Measurements from ENCODE around the gene CARD10. TPM values are rescaled to one million over a fixed set of nuclear protein-coding genes. Genes with fewer than 3 reads are reported as not detected.
A peak's percentile ranks its signal among the peaks of the same experiment; 100 is the strongest.

Gene CARD10
- total RNA-seq, 4 donors from 2014 or later: 6.0 to 15.3 (median 8.8) TPM

DNA sequence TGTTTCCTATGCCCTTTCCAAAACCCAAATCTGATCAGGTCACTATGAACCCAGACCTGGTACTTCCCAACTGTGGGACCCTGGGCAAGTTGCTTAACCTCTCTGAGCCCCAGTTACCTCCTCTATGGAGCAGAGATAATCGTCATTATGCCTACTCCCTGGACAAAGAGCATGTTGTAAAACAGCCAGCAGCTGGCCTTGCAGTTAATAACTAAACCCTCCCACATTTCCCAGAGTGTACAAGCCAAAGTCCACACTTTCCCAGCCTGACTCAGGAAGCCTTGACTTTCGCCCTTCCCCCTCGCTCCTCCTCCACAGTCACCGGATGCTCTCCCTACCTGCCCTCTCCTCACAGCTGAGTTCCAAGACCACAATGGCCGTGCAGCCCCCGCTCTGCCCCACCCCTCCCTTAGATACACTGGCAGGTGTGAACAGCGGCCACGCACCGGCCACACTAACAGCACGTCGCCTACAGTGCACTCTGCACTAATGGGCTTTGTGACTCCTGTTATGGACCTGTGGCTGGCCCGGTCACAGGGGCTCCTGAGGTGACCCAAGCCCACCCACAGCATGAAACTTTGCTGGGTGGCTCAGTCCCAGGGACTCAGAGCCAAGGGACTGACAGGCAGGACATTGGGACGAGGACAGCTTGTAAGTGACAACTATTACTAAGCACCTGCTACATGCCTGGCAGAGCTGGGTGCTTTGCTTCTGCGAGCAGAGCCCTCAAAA is 17.4 kb downstream of the CARD10 start:
- peaks cover 40 to 53% (median 44%) of the 10 kb centered on the region in 4 donors for H3K4me1 ChIP-seq
- H3K27me3 ChIP-seq: peaks cover 0 to 65% (median 0%) of the 10 kb centered on the region in 4 donors
- no peaks in the 10 kb centered on the region for H3K9me3 ChIP-seq
- no peak for DNase-seq (ENCODE audit: extremely low spot score)
- 60% methylated on average over 12 of the region's 14 CpGs for WGBS
- intact Hi-C loops (cut with DNase I): no loop called here
- peaks cover 0 to 27% (median 4%) of the 10 kb centered on the region in 4 donors for H3K36me3 ChIP-seq
- peak overlapping the region; percentile 6 to 68 (median 59) for H3K27ac ChIP-seq (replicated peaks in 1 of 4)
- TF ChIP-seq POLR2A (IDR thresholded peaks at IDR 0.05; ENCODE audit: low read depth): no peak
- peak in 1 of 2 donors; percentile 54 for TF ChIP-seq POLR2AphosphoS5 (IDR thresholded peaks at IDR 0.05)
- no peak overlapping the region for H3K4me3 ChIP-seq

GRCh38 chr22:37500745-37501609 is 18.2 kb downstream of the CARD10 start:
- TF ChIP-seq EP300 (IDR thresholded peaks at IDR 0.05) (no peak), POLR2A (IDR thresholded peaks at IDR 0.05; ENCODE audit: low read depth) (no peak), POLR2AphosphoS5 (IDR thresholded peaks at IDR 0.05) (no peak)
- TF ChIP-seq, protein P1, sequence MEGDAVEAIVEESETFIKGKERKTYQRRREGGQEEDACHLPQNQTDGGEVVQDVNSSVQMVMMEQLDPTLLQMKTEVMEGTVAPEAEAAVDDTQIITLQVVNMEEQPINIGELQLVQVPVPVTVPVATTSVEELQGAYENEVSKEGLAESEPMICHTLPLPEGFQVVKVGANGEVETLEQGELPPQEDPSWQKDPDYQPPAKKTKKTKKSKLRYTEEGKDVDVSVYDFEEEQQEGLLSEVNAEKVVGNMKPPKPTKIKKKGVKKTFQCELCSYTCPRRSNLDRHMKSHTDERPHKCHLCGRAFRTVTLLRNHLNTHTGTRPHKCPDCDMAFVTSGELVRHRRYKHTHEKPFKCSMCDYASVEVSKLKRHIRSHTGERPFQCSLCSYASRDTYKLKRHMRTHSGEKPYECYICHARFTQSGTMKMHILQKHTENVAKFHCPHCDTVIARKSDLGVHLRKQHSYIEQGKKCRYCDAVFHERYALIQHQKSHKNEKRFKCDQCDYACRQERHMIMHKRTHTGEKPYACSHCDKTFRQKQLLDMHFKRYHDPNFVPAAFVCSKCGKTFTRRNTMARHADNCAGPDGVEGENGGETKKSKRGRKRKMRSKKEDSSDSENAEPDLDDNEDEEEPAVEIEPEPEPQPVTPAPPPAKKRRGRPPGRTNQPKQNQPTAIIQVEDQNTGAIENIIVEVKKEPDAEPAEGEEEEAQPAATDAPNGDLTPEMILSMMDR (IDR thresholded peaks at IDR 0.05): no peak
- WGBS: 55% methylated on average over 21 of the region's 24 CpGs
- Histone ChIP-seq H3K4me3 (no peak overlapping the region), H3K9me3 (no peaks in the 10 kb centered on the region), H3K4me1 (peaks cover 40 to 53% (median 44%) of the 10 kb centered on the region in 4 donors), H3K27me3 (peaks cover 0 to 70% (median 0%) of the 10 kb centered on the region in 4 donors), H3K27ac (replicated peaks in 1 of 4) (peak overlapping the region in 1 of 4 donors; percentile 68), H3K36me3 (peaks cover 0 to 26% (median under 1%) of the 10 kb centered on the region in 4 donors)
- intact Hi-C loops (cut with DNase I): no loop called here
- DNase-seq (ENCODE audit: extremely low spot score): no peak

DNA sequence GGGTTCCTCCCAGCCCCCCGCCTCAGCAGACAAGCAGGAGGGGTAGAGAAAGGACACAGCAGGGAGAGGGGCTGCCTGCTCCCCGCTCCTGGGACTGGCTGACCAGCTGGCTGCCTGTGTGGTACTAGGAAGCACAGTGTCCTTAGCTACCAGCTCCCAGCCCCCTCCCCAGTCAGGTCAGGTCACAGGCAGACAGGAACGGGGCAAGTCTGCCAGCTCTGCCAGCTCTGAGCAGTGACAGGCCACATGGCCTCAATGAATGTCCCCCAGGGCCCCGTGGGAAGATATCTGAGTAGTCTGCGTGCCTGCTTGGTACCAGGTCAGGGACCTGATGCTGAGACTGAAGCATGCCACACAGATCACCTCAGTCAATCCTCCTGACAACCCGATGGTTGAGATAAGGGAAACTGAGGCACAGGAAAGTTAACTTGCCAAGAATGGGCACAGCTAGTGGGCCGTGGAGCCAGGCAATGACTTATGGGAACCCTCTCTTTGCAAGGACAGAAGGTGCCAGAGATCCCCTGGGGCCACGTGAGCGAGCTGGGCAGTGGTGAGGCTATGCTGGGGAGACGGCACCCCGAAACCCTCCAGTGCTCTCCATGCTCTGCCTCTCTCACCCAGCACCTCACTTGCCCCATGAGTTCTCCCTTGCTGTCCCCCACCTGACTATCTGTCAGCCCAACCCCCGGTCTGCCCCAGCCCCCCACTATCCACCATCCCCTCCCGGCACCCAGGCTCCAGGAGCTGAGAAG is 19.2 kb downstream of the CARD10 start:
- Histone ChIP-seq H3K9me3 (no peaks in the 10 kb centered on the region), H3K4me1 (peaks cover 40 to 53% (median 44%) of the 10 kb centered on the region in 4 donors), H3K4me3 (no peak overlapping the region), H3K27ac (replicated peaks in 1 of 4) (peak overlapping the region in 2 of 4 donors; percentile 10 to 44), H3K27me3 (peaks cover 0 to 76% (median 0%) of the 10 kb centered on the region in 4 donors), H3K36me3 (peaks cover 0 to 30% (median 5%) of the 10 kb centered on the region in 4 donors)
- intact Hi-C loops (cut with DNase I): no loop called here
- WGBS: 74% methylated on average over 6 of the region's 13 CpGs
- TF ChIP-seq, protein P1 (IDR thresholded peaks at IDR 0.05): no peak
- TF ChIP-seq EP300 (IDR thresholded peaks at IDR 0.05): no peak
- no peak for TF ChIP-seq POLR2AphosphoS5 (IDR thresholded peaks at IDR 0.05)
- no peak for TF ChIP-seq POLR2A (IDR thresholded peaks at IDR 0.05; ENCODE audit: low read depth)
- DNase-seq (ENCODE audit: extremely low spot score): no peak

DNA sequence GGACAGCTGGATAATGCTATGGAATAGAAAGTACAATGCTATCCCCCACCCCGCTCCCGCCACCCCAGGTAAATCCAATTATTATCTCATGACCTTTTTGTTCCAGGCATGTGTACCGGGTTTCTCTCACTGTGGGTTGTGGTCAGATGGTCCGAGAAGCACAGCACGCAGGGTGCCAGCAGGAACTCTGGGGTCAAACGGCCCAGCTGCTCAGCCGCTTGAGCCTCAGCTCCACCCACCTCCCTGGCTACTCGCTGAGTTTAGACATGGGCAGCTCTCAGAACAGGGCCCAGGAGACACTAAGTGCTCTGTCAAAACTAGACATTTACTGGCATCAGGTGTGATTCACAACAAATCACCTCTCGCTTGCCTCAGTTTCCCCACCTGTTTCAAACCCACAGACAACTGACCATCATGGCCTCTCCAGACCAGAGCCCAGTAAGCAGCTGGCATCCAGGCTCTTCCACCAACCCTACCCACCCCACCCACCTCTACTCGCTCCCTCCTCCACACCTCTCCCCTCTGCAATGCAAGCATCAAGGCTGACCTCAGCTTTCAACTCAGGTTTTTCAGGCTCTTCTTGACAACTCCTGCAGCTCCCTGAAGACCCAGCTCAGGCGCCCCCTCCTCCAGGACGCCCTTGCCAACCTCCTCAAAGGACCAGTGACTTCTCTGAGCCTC is 20.0 kb downstream of the CARD10 start:
- intact Hi-C loops (cut with DNase I): no loop called here
- peaks cover 0 to 80% (median 0%) of the 10 kb centered on the region in 4 donors for H3K27me3 ChIP-seq
- H3K4me3 ChIP-seq: no peak overlapping the region
- H3K27ac ChIP-seq (replicated peaks in 1 of 4): no peak overlapping the region
- no peak for DNase-seq (ENCODE audit: extremely low spot score)
- peaks cover 33 to 48% (median 43%) of the 10 kb centered on the region in 4 donors for H3K4me1 ChIP-seq
- H3K36me3 ChIP-seq: peaks cover 0 to 31% (median 6%) of the 10 kb centered on the region in 4 donors
- 73% methylated on average over 10 of the region's 12 CpGs for WGBS
- no peak for TF ChIP-seq POLR2AphosphoS5 (IDR thresholded peaks at IDR 0.05)
- no peak for TF ChIP-seq POLR2A (IDR thresholded peaks at IDR 0.05; ENCODE audit: low read depth)
- TF ChIP-seq EP300 (IDR thresholded peaks at IDR 0.05): no peak
- TF ChIP-seq, protein P1 (IDR thresholded peaks at IDR 0.05): no peak
- H3K9me3 ChIP-seq: no peaks in the 10 kb centered on the region

Data from esophagus muscularis mucosa (tissue), 4 donors.